Mucosa of gallbladder (tissue), 1 donor: ENCODE results near the gene PIP5K1C. TPM values are rescaled to one million over a fixed set of nuclear protein-coding genes. Genes with fewer than 3 reads are reported as not detected.
"Not testable (repeated sequence)": the region's sequence is repeated elsewhere in the genome, so short reads cannot be mapped to it uniquely, and the experiment has no call there.

Experiments
- DNase-seq: peaks from one replicate; pipeline ENCODE4 v3.0.0-alpha.2; 2020; ENCODE audit warnings: low spot score
- total RNA-seq: library from RNA; stranded (reverse); gene quantifications from one replicate; pipeline ENCODE4 v1.2.1, GENCODE V29; 2021
- donor health status: DM: no; HTN: no; CAD: no.

PIP5K1C gene
- total RNA-seq, 1 donor from 2014 or later, result 72.9 TPM

GRCh38 chr19:3590991-3591659, 109.1 kb downstream of the PIP5K1C start:
- no peak for DNase-seq

DNA sequence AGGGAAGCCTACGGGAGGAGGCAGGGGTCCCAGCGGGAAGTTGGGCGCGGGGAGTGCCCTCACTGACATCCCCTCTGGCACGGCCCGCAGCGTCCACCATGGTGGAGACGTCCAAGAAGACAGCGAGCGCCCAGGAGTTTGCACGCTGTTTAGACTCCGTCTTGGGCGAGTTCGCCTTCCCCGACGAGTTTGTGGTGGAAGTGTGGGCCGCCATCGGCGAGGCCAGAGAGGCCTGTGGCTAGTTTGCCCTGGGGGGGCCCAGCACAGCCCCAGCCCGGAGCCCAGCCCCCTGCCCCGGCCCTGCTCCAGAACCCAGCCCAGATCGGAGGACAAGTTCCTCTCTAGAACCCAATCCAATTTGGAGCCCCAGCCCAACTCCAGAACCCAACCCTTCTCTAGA, 110.3 kb downstream of the PIP5K1C start:
- DNase-seq, result no peak

- DNase-seq, result no peak
Observed at GRCh38 chr19:3589439-3589838, 110.8 kb downstream of the PIP5K1C start.

- DNase-seq, result no peak
Observed at GRCh38 chr19:3586707-3587346, 113.4 kb downstream of the PIP5K1C start.

DNA sequence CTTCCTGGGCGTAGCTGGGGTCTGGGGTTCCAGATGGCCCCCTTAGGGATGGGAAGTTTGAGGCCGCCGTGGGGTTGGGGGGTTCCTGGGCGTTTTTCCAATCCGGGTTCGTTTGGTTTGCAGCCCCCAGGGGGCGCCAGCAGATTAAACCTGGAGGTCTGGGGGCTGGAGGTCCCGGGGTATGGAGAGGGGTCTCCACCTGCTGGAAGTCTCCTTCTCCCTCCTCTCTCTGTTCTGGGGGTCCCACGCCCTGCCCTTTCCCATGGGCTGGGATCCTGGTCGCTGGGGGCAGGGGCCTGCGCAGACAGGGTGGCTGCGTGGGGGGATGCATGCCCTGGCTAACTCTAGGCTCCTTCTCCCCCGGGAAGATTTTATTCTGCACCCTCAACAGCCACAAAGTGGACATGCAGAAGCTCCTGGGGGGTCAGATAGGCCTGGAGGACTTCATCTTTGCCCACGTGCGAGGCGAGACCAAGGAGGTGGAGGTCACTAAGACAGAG, 114.1 kb downstream of the PIP5K1C start:
- DNase-seq, result no peak

- no peak for DNase-seq
Observed at GRCh38 chr19:3585301-3586126, 114.8 kb downstream of the PIP5K1C start, which contains the start of gene GIPC3. GIPC3 (plus strand) TSS chr19:3585478; CDS start chr19:3585598, 120 bp downstream.

DNA sequence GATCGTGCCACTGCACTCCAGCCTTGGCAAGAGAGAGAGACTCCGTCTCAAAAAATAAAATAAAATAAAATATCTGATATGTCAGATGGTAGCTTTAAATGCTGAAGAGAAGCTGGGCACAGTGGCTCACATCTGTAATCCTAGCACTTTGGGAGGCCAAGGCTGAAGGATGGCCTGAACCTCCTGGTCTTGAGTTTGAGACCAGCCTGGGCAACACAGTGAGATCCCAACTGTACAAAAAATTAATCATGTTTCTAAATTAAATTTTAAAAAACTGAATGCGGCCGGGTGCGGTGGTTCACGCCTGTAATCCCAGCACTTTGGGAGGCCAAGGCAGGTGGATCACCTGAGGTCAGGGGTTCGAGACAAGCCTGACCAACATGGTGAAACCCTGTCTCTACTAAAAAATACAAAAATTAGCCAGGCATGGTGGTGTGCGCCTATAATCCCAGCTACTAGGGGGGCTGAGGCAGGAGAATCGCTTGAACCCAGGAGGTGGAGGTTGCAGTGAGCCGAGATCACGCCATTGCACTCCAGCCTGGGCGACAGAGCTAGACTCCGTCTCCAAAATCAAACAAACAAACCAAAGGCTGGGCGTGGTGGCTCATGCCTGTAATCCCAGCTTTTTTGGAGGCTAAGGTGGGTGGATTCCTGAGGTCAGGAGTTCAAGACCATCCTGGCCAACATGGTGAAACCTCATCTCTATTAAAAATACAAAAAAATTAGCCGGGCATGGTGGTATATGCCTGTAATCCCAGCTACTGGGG, 116.0 kb downstream of the PIP5K1C start:
- DNase-seq, result not testable (repeated sequence)

GRCh38 chr19:3581792-3582191, 118.5 kb downstream of the PIP5K1C start:
- not testable (repeated sequence) for DNase-seq

Other genes starting within 250 kb of the PIP5K1C start
- 712 TPM for gene SMIM24, start 219.9 kb downstream of the PIP5K1C start, total RNA-seq
- gene SMIM44, start 217.0 kb downstream of the PIP5K1C start, total RNA-seq, result 3.7 TPM
- 11.6 TPM for gene DOHH, start 199.8 kb downstream of the PIP5K1C start, total RNA-seq
- 84.7 TPM for gene FZR1, start 194.2 kb downstream of the PIP5K1C start, total RNA-seq
- gene TEKTIP1, start 161.3 kb downstream of the PIP5K1C start, total RNA-seq, result 10.3 TPM
- 64.1 TPM for gene MFSD12, start 142.9 kb downstream of the PIP5K1C start, total RNA-seq
- 100 TPM for gene HMG20B, start 127.5 kb downstream of the PIP5K1C start, total RNA-seq
- gene GIPC3, start 115.0 kb downstream of the PIP5K1C start, total RNA-seq, result 1.3 TPM
- 4.9 TPM for gene TBXA2R, start 93.6 kb downstream of the PIP5K1C start, total RNA-seq
- gene CACTIN, start 73.7 kb downstream of the PIP5K1C start, total RNA-seq, result 25.8 TPM
- 141 TPM for gene TJP3, start 7.9 kb upstream of the PIP5K1C start, total RNA-seq
- 32.8 TPM for gene APBA3, start 61.2 kb upstream of the PIP5K1C start, total RNA-seq
- gene MRPL54, start 62.2 kb upstream of the PIP5K1C start, total RNA-seq, result 57.5 TPM
- gene RAX2, start 71.8 kb upstream of the PIP5K1C start, total RNA-seq, result not detected
- gene MATK, start 85.9 kb upstream of the PIP5K1C start, total RNA-seq, result 4.7 TPM
- 0.55 TPM for gene ZFR2, start 168.6 kb upstream of the PIP5K1C start, total RNA-seq
- gene ATCAY, start 180.2 kb upstream of the PIP5K1C start, total RNA-seq, result 0.63 TPM
- not detected for gene NMRK2, start 232.6 kb upstream of the PIP5K1C start, total RNA-seq